SK-N-SH (cell line): ENCODE data around the gene TXNRD2. TPM values are rescaled to one million over a fixed set of nuclear protein-coding genes. Genes with fewer than 3 reads are reported as not detected.

Source experiments
- CTCF ChIA-PET: fragments of 300-600, 350-600 bp; formaldehyde crosslinking; extraction: SDS; loops from one replicate; lab custom pipeline; 2021; lab: Yijun Ruan, JAX
- POLR2A ChIA-PET: fragments of 350-600 bp; sonication (Branson Sonifier 250); formaldehyde crosslinking; extraction: SDS; loops from one replicate; lab custom pipeline; 2020; ENCODE audit warnings: antibody characterized with exemption, inconsistent platforms; lab: Yijun Ruan, JAX
- DNase-seq: peaks from one replicate; pipeline ENCODE4 v3.0.0; 2012
- H2AFZ ChIP-seq: fragments of 200-600 bp; sonication (generic); 2 replicates; pipeline ENCODE4 v1.8.1; 2016; ENCODE audit warnings: antibody characterized with exemption, mild to moderate bottlenecking, low read depth
- H3F3A ChIP-seq: fragments of 200-600 bp; sonication (generic); replicated peaks from 2 replicates; pipeline ENCODE3; 2016; ENCODE audit warnings: antibody characterized with exemption, mild to moderate bottlenecking; ENCODE audit not compliant: insufficient read depth
- H3K27ac ChIP-seq, 2 experiments: fragments of 200-500 bp in 1 of 2; fragments of 200-600 bp in 1 of 2; sonication (Bioruptor generic) in 1 of 2; sonication (generic), shearing (Covaris generic) in 1 of 2; 2 replicates each; pipeline versions ENCODE4 v1.5.1 to v1.6.1; 2014 to 2016; ENCODE audit warnings: low read depth in 2 of 2, inconsistent platforms in 1 of 2, low read length in 1 of 2, mild to moderate bottlenecking in 1 of 2, mixed read lengths in 1 of 2
- H3K27me3 ChIP-seq: fragments of 200-600 bp; sonication (generic), shearing (Covaris generic); 2 replicates; pipeline ENCODE4 v1.6.1; 2016; ENCODE audit warnings: mixed run types; ENCODE audit not compliant: insufficient read depth
- H3K36me3 ChIP-seq, 2 experiments: fragments of 200-500 bp in 1 of 2; fragments of 200-600 bp in 1 of 2; sonication (Bioruptor generic) in 1 of 2; sonication (generic) in 1 of 2; replicated peaks in 1 of 2; 2 replicates each; pipeline versions ENCODE3 to v1.5.1; 2014 to 2016; ENCODE audit warnings: low read length in 1 of 2, mild to moderate bottlenecking in 1 of 2; ENCODE audit not compliant: insufficient read depth in 2 of 2, control insufficient read depth in 1 of 2
- H3K4me1 ChIP-seq, 2 experiments: fragments of 200-500 bp in 1 of 2; fragments of 200-600 bp in 1 of 2; sonication (Bioruptor generic) in 1 of 2; sonication (generic), shearing (Covaris generic) in 1 of 2; 2 replicates each; pipeline versions ENCODE4 v1.5.1 to v1.6.1; 2014 to 2016; ENCODE audit warnings: low read depth in 1 of 2, low read length in 1 of 2, mixed run types in 1 of 2; ENCODE audit not compliant: insufficient read depth in 2 of 2, control insufficient read depth in 1 of 2
- H3K4me2 ChIP-seq: fragments of 200-600 bp; sonication (generic), shearing (Covaris generic); 2 replicates; pipeline ENCODE4 v1.6.1; 2017; ENCODE audit warnings: mixed run types
- H3K4me3 ChIP-seq, 2 experiments: fragments of 200-500 bp in 1 of 2; fragments of 200-600 bp in 1 of 2; sonication (Bioruptor generic) in 1 of 2; sonication (generic), shearing (Covaris generic) in 1 of 2; 2 replicates each; pipeline versions ENCODE4 v1.5.1 to v1.8.1; 2014 to 2016; ENCODE audit warnings: low read depth in 2 of 2, inconsistent platforms in 1 of 2, low read length in 1 of 2, mild to moderate bottlenecking in 1 of 2, mixed read lengths in 1 of 2, moderate library complexity in 1 of 2
- H3K79me2 ChIP-seq: fragments of 200-600 bp; sonication (generic); 2 replicates; pipeline ENCODE4 v1.8.1; 2017; ENCODE audit warnings: mild to moderate bottlenecking; ENCODE audit not compliant: insufficient read depth
- H3K9ac ChIP-seq: fragments of 200-600 bp; sonication (generic); 2 replicates; pipeline ENCODE4 v1.6.1; 2017; ENCODE audit warnings: mixed run types
- H3K9me2 ChIP-seq: fragments of 200-600 bp; sonication (generic); 2 replicates; pipeline ENCODE4 v1.6.1; 2017; ENCODE audit warnings: mixed run types
- H3K9me3 ChIP-seq: fragments of 200-600 bp; sonication (generic); 2 replicates; pipeline ENCODE4 v1.6.1; 2017; ENCODE audit warnings: mixed run types, mild to moderate bottlenecking, moderate library complexity
- H4K20me1 ChIP-seq: fragments of 200-600 bp; sonication (generic); 2 replicates; pipeline ENCODE4 v1.6.1; 2017; ENCODE audit warnings: mild to moderate bottlenecking, mixed run types; ENCODE audit not compliant: insufficient read depth
- EP300 ChIP-seq, 2 experiments: IDR thresholded peaks; 2 replicates each; pipeline versions ENCODE4 v1.4.0 to v1.6.1; 2012; ENCODE audit warnings: borderline replicate concordance in 1 of 2, low read depth in 1 of 2, low read length in 1 of 2
- FOSL2 ChIP-seq: IDR thresholded peaks from 2 replicates; pipeline ENCODE4 v1.4.0; 2012; ENCODE audit warnings: low read depth, mild to moderate bottlenecking, moderate library complexity, borderline replicate concordance
- GABPA ChIP-seq: IDR thresholded peaks from 2 replicates; pipeline ENCODE4 v1.4.0; 2012; ENCODE audit warnings: low read depth, mild to moderate bottlenecking
- PBX3 ChIP-seq: IDR thresholded peaks from 2 replicates; pipeline ENCODE4; 2012
- POLR2AphosphoS5 ChIP-seq: IDR thresholded peaks from 2 replicates; pipeline ENCODE4 v1.6.1; 2012; ENCODE audit warnings: low read depth, low read length
- RCOR1 ChIP-seq: fragments of 150-350 bp; IDR thresholded peaks from 2 replicates; pipeline ENCODE4 v1.6.1; 2017; ENCODE audit warnings: antibody characterized with exemption, low read length
- RFX5 ChIP-seq: IDR thresholded peaks from 2 replicates; pipeline ENCODE4 v1.6.1; 2012; ENCODE audit warnings: mild to moderate bottlenecking, improper control_type of control experiment, low read length
- SMC3 ChIP-seq: IDR thresholded peaks from 2 replicates; pipeline ENCODE4 v1.6.1; 2012; ENCODE audit warnings: low read depth, low read length, improper control_type of control experiment
- USF1 ChIP-seq: IDR thresholded peaks from 2 replicates; pipeline ENCODE4 v1.4.0; 2012; ENCODE audit warnings: low read depth, borderline replicate concordance
- YY1 ChIP-seq: IDR thresholded peaks from 2 replicates; pipeline ENCODE4 v1.4.0; 2012; ENCODE audit warnings: low read depth, mild to moderate bottlenecking
- ZBTB33 ChIP-seq: IDR thresholded peaks from 2 replicates; pipeline ENCODE4 v1.4.0; 2012; ENCODE audit warnings: low read depth, borderline replicate concordance
- WGBS: methylation state at CpG from one replicate; pipeline ENCODE4 v1.1.6; 2017; ENCODE audit warnings: low lambda C conversion rate; 5-methylcytosine and 5-hydroxymethylcytosine counted together
- polyA plus RNA-seq, 3 experiments: library from polyadenylated mRNA; depleted of rRNA; stranded (reverse); fragments of >200 nt; gene quantifications; 2 replicates each; pipeline ENCODE4 v1.2.3, GENCODE V29; 2012
- TF ChIP-seq, protein P1 (sequence below): fragments of 200-600 bp; sonication (generic); IDR thresholded peaks from 2 replicates; pipeline ENCODE4 v1.6.1; 2017; ENCODE audit warnings: antibody characterized with exemption, mild to moderate bottlenecking, moderate library complexity
- TF ChIP-seq, protein P2 (sequence below): fragments of 150-350 bp; IDR thresholded peaks from 2 replicates; pipeline ENCODE4 v1.6.1; 2016; ENCODE audit warnings: mild to moderate bottlenecking, low read depth, low read length
- TF ChIP-seq, protein P3 (sequence below): IDR thresholded peaks from 2 replicates; pipeline ENCODE4 v1.6.1; 2012; ENCODE audit warnings: mild to moderate bottlenecking, low read depth, low read length, moderate library complexity

The TXNRD2 gene
- polyA plus RNA-seq, 1 of the 3 experiments (the other 2 are of a cell fraction): 34.7 TPM

- Histone ChIP-seq H3K4me1 (peaks cover 0 to 6% of the 10 kb centered on the region in 2 experiments; a peak in 1 of 4 replicates), H3K4me2 (no peak overlapping the region), H4K20me1 (0 out of 2 replicates have a peak, but pooled peaks cover 6% of the 10 kb centered on the region), H3K9me3 (no peaks in the 10 kb centered on the region), H3K27ac (no peak overlapping the region; a peak in 1 of 4 replicates), H2AFZ (no peak overlapping the region), H3K4me3 (no peak overlapping the region), H3K27me3 (no peaks in the 10 kb centered on the region), H3K36me3 (peaks cover 12 to 64% of the 10 kb centered on the region in 2 experiments), H3F3A (peaks cover 8% of the 10 kb centered on the region), H3K9ac (no peak overlapping the region), H3K79me2 (no peaks in the 10 kb centered on the region), H3K9me2 (no peaks in the 10 kb centered on the region)
- no peak for DNase-seq
- ChIA-PET CTCF (interaction anchor here (1.2 to 16.4 kb wide), 6 partner anchors 15 to 115 kb away, joined by 3 to 501 read pairs (median 8); partner anchors contain the start of gene TANGO2), POLR2A (interaction anchor here (2.3 to 6.7 kb wide), 2 partner anchors 18 to 46 kb away, joined by 5 to 63 read pairs; no protein-coding TSS in a partner anchor)
- TF ChIP-seq ZBTB33 (no peak), POLR2AphosphoS5 (no peak), FOSL2 (no peak), GABPA (no peak), EP300 (IDR thresholded peaks at IDR 0.05; ENCODE audit: borderline replicate concordance in 1 of 2, low read depth in 1 of 2, low read length in 1 of 2) (no peak), USF1 (no peak), RFX5 (no peak), PBX3 (no peak), SMC3 (no peak), YY1 (no peak), RCOR1 (no peak)
- TF ChIP-seq, protein P1, sequence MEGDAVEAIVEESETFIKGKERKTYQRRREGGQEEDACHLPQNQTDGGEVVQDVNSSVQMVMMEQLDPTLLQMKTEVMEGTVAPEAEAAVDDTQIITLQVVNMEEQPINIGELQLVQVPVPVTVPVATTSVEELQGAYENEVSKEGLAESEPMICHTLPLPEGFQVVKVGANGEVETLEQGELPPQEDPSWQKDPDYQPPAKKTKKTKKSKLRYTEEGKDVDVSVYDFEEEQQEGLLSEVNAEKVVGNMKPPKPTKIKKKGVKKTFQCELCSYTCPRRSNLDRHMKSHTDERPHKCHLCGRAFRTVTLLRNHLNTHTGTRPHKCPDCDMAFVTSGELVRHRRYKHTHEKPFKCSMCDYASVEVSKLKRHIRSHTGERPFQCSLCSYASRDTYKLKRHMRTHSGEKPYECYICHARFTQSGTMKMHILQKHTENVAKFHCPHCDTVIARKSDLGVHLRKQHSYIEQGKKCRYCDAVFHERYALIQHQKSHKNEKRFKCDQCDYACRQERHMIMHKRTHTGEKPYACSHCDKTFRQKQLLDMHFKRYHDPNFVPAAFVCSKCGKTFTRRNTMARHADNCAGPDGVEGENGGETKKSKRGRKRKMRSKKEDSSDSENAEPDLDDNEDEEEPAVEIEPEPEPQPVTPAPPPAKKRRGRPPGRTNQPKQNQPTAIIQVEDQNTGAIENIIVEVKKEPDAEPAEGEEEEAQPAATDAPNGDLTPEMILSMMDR: no peak
- TF ChIP-seq, protein P2, sequence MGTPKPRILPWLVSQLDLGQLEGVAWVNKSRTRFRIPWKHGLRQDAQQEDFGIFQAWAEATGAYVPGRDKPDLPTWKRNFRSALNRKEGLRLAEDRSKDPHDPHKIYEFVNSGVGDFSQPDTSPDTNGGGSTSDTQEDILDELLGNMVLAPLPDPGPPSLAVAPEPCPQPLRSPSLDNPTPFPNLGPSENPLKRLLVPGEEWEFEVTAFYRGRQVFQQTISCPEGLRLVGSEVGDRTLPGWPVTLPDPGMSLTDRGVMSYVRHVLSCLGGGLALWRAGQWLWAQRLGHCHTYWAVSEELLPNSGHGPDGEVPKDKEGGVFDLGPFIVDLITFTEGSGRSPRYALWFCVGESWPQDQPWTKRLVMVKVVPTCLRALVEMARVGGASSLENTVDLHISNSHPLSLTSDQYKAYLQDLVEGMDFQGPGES: no peak
- TF ChIP-seq, protein P3, sequence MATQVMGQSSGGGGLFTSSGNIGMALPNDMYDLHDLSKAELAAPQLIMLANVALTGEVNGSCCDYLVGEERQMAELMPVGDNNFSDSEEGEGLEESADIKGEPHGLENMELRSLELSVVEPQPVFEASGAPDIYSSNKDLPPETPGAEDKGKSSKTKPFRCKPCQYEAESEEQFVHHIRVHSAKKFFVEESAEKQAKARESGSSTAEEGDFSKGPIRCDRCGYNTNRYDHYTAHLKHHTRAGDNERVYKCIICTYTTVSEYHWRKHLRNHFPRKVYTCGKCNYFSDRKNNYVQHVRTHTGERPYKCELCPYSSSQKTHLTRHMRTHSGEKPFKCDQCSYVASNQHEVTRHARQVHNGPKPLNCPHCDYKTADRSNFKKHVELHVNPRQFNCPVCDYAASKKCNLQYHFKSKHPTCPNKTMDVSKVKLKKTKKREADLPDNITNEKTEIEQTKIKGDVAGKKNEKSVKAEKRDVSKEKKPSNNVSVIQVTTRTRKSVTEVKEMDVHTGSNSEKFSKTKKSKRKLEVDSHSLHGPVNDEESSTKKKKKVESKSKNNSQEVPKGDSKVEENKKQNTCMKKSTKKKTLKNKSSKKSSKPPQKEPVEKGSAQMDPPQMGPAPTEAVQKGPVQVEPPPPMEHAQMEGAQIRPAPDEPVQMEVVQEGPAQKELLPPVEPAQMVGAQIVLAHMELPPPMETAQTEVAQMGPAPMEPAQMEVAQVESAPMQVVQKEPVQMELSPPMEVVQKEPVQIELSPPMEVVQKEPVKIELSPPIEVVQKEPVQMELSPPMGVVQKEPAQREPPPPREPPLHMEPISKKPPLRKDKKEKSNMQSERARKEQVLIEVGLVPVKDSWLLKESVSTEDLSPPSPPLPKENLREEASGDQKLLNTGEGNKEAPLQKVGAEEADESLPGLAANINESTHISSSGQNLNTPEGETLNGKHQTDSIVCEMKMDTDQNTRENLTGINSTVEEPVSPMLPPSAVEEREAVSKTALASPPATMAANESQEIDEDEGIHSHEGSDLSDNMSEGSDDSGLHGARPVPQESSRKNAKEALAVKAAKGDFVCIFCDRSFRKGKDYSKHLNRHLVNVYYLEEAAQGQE: no peak
- WGBS: 87% methylated on average over 18 of the region's 18 CpGs
These were observed 26.9 kb upstream of the TXNRD2 start for GRCh38 chr22:19968450-19968891.
